GM12878 (cell line): ENCODE data around the gene OR4E2. TPM values are rescaled to one million over a fixed set of nuclear protein-coding genes. Genes with fewer than 3 reads are reported as not detected.

Source experiments
- ASH2L ChIP-seq: fragments of 300-600, 200-600 bp; sonication (generic); IDR thresholded peaks from 2 replicates; pipeline ENCODE4 v1.6.1; 2017; ENCODE audit warnings: low read depth, mild to moderate bottlenecking, borderline replicate concordance
- EZH2 ChIP-seq: IDR thresholded peaks from 2 replicates; pipeline ENCODE4 v1.6.1; 2012; ENCODE audit warnings: low read depth, mild to moderate bottlenecking, control low read depth, inconsistent platforms, low read length, borderline replicate concordance; ENCODE audit not compliant: control insufficient read depth
- HDGF ChIP-seq: fragments of 450-650 bp; IDR thresholded peaks from 2 replicates; pipeline ENCODE4 v1.6.1; 2016; ENCODE audit warnings: antibody characterized with exemption
- KDM1A ChIP-seq: fragments of 200-600 bp; sonication (generic); IDR thresholded peaks from 2 replicates; pipeline ENCODE4 v1.6.1; 2016; ENCODE audit warnings: borderline replicate concordance
- MEF2A ChIP-seq: IDR thresholded peaks from 2 replicates; pipeline ENCODE4 v1.6.1; 2011; ENCODE audit warnings: low read depth, mild to moderate bottlenecking, low read length, moderate library complexity; ENCODE audit not compliant: insufficient read depth
- MXI1 ChIP-seq: fragments of 150-350 bp; IDR thresholded peaks from 2 replicates; pipeline ENCODE4 v1.6.1; 2011; ENCODE audit warnings: low read depth, mild to moderate bottlenecking, inconsistent platforms, low read length, improper control_type of control experiment
- NBN ChIP-seq: fragments of 450-650 bp; IDR thresholded peaks from 2 replicates; pipeline ENCODE4 v1.6.1; 2016
- NR2C1 ChIP-seq: fragments of 450-650 bp; IDR thresholded peaks from 2 replicates; pipeline ENCODE4 v1.6.1; 2017; ENCODE audit warnings: antibody characterized with exemption, mild to moderate bottlenecking, moderate library complexity
- SP1 ChIP-seq: IDR thresholded peaks from one replicate; pipeline ENCODE4 v1.6.1; 2011; ENCODE audit warnings: low read depth, low read length
- TBL1XR1 ChIP-seq: IDR thresholded peaks from 2 replicates; pipeline ENCODE4 v1.6.1; 2012; ENCODE audit warnings: low read depth, low read length, improper control_type of control experiment
- USF1 ChIP-seq: IDR thresholded peaks from 2 replicates; pipeline ENCODE4 v1.6.1; 2011; ENCODE audit warnings: borderline replicate concordance, low read depth, mild to moderate bottlenecking, moderate library complexity, mixed read lengths, low read length; ENCODE audit not compliant: insufficient read depth; ENCODE audit errors: extremely low read length
- polyA plus RNA-seq, 11 experiments: library from polyadenylated mRNA; depleted of rRNA in 4 of 11; unstranded in 6 of 11; stranded (reverse) in 5 of 11; fragments of >200 nt; fragmentation: Nextera tagmentation in 4 of 11; fragmentation: Illumina TruSeq in 1 of 11; extraction: Ambion mirVana in 4 of 11; extraction: Trizol in 1 of 11; gene quantifications; 1 replicate in 1 of 11; 2 replicates in 10 of 11; pipeline versions ENCODE4 v1.2.1 to v1.2.3, GENCODE V29; 2011 to 2016; ENCODE audit warnings: inconsistent platforms in 2 of 11, missing spikeins in 2 of 11, low read depth in 1 of 11
- total RNA-seq, 4 experiments: library from RNA; depleted of rRNA in 3 of 4; stranded (reverse); fragments of >200 nt in 3 of 4; fragmentation: Illumina TruSeq in 1 of 4; extraction: Trizol in 1 of 4; gene quantifications; 2 replicates each; pipeline versions ENCODE4 v1.2.1 to v1.2.3, GENCODE V29; 2013 to 2021
- TF ChIP-seq, protein P1 (sequence below): fragments of 450-650 bp; IDR thresholded peaks from 2 replicates; pipeline ENCODE4 v1.6.1; 2017; ENCODE audit warnings: mild to moderate bottlenecking, moderate library complexity
- TF ChIP-seq, protein P2 (sequence below): IDR thresholded peaks from 2 replicates; pipeline ENCODE4 v1.6.1; 2012; ENCODE audit warnings: improper control_type of control experiment, low read depth, low read length; ENCODE audit not compliant: insufficient replicate concordance
- TF ChIP-seq, protein P3 (sequence below), 3 experiments: IDR thresholded peaks in 2 of 3; conservative IDR thresholded peaks in 1 of 3; 2 replicates each; pipeline ENCODE4 v1.5.1; 2011; ENCODE audit warnings: low read depth in 3 of 3, low read length in 3 of 3, mild to moderate bottlenecking in 3 of 3, control low read depth in 2 of 3, moderate library complexity in 2 of 3, inconsistent platforms in 1 of 3, mixed read lengths in 1 of 3; ENCODE audit not compliant: control insufficient read depth in 2 of 3, insufficient read depth in 1 of 3; ENCODE audit errors: extremely low read depth in 1 of 3
- TF ChIP-seq, protein P4 (sequence below): IDR thresholded peaks from 2 replicates; pipeline ENCODE4 v1.6.1; 2012; ENCODE audit warnings: low read depth, low read length, improper control_type of control experiment

The OR4E2 gene
- total and polyA plus RNA-seq, 10 of the 15 experiments (the other 5 are each of a cell fraction or from before 2014, with no cell fraction given), result not detected

- TF ChIP-seq, protein P1, sequence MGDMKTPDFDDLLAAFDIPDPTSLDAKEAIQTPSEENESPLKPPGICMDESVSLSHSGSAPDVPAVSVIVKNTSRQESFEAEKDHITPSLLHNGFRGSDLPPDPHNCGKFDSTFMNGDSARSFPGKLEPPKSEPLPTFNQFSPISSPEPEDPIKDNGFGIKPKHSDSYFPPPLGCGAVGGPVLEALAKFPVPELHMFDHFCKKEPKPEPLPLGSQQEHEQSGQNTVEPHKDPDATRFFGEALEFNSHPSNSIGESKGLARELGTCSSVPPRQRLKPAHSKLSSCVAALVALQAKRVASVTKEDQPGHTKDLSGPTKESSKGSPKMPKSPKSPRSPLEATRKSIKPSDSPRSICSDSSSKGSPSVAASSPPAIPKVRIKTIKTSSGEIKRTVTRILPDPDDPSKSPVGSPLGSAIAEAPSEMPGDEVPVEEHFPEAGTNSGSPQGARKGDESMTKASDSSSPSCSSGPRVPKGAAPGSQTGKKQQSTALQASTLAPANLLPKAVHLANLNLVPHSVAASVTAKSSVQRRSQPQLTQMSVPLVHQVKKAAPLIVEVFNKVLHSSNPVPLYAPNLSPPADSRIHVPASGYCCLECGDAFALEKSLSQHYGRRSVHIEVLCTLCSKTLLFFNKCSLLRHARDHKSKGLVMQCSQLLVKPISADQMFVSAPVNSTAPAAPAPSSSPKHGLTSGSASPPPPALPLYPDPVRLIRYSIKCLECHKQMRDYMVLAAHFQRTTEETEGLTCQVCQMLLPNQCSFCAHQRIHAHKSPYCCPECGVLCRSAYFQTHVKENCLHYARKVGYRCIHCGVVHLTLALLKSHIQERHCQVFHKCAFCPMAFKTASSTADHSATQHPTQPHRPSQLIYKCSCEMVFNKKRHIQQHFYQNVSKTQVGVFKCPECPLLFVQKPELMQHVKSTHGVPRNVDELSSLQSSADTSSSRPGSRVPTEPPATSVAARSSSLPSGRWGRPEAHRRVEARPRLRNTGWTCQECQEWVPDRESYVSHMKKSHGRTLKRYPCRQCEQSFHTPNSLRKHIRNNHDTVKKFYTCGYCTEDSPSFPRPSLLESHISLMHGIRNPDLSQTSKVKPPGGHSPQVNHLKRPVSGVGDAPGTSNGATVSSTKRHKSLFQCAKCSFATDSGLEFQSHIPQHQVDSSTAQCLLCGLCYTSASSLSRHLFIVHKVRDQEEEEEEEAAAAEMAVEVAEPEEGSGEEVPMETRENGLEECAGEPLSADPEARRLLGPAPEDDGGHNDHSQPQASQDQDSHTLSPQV, result no peak
- TF ChIP-seq, protein P2, sequence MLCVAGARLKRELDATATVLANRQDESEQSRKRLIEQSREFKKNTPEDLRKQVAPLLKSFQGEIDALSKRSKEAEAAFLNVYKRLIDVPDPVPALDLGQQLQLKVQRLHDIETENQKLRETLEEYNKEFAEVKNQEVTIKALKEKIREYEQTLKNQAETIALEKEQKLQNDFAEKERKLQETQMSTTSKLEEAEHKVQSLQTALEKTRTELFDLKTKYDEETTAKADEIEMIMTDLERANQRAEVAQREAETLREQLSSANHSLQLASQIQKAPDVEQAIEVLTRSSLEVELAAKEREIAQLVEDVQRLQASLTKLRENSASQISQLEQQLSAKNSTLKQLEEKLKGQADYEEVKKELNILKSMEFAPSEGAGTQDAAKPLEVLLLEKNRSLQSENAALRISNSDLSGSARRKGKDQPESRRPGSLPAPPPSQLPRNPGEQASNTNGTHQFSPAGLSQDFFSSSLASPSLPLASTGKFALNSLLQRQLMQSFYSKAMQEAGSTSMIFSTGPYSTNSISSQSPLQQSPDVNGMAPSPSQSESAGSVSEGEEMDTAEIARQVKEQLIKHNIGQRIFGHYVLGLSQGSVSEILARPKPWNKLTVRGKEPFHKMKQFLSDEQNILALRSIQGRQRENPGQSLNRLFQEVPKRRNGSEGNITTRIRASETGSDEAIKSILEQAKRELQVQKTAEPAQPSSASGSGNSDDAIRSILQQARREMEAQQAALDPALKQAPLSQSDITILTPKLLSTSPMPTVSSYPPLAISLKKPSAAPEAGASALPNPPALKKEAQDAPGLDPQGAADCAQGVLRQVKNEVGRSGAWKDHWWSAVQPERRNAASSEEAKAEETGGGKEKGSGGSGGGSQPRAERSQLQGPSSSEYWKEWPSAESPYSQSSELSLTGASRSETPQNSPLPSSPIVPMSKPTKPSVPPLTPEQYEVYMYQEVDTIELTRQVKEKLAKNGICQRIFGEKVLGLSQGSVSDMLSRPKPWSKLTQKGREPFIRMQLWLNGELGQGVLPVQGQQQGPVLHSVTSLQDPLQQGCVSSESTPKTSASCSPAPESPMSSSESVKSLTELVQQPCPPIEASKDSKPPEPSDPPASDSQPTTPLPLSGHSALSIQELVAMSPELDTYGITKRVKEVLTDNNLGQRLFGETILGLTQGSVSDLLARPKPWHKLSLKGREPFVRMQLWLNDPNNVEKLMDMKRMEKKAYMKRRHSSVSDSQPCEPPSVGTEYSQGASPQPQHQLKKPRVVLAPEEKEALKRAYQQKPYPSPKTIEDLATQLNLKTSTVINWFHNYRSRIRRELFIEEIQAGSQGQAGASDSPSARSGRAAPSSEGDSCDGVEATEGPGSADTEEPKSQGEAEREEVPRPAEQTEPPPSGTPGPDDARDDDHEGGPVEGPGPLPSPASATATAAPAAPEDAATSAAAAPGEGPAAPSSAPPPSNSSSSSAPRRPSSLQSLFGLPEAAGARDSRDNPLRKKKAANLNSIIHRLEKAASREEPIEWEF, result no peak
- TF ChIP-seq ASH2L, result no peak
- TF ChIP-seq HDGF, result no peak
- TF ChIP-seq, protein P3, sequence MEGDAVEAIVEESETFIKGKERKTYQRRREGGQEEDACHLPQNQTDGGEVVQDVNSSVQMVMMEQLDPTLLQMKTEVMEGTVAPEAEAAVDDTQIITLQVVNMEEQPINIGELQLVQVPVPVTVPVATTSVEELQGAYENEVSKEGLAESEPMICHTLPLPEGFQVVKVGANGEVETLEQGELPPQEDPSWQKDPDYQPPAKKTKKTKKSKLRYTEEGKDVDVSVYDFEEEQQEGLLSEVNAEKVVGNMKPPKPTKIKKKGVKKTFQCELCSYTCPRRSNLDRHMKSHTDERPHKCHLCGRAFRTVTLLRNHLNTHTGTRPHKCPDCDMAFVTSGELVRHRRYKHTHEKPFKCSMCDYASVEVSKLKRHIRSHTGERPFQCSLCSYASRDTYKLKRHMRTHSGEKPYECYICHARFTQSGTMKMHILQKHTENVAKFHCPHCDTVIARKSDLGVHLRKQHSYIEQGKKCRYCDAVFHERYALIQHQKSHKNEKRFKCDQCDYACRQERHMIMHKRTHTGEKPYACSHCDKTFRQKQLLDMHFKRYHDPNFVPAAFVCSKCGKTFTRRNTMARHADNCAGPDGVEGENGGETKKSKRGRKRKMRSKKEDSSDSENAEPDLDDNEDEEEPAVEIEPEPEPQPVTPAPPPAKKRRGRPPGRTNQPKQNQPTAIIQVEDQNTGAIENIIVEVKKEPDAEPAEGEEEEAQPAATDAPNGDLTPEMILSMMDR (IDR thresholded peaks at IDR 0.05 in 2 of 3, conservative IDR thresholded peaks at IDR 0.05 in 1 of 3; ENCODE audit: control insufficient read depth in 2 of 3, extremely low read depth in 1 of 3, insufficient read depth in 1 of 3, low read depth in 3 of 3, low read length in 3 of 3), result peak in 1 of 3 experiments; percentile 35; a peak in 2 of 6 replicates
- TF ChIP-seq KDM1A, result no peak
- TF ChIP-seq MEF2A, result 0 out of 2 replicates have a peak, but pooled peaks have one; percentile 69
- TF ChIP-seq MXI1, result no peak
- TF ChIP-seq TBL1XR1, result no peak
- TF ChIP-seq, protein P4, sequence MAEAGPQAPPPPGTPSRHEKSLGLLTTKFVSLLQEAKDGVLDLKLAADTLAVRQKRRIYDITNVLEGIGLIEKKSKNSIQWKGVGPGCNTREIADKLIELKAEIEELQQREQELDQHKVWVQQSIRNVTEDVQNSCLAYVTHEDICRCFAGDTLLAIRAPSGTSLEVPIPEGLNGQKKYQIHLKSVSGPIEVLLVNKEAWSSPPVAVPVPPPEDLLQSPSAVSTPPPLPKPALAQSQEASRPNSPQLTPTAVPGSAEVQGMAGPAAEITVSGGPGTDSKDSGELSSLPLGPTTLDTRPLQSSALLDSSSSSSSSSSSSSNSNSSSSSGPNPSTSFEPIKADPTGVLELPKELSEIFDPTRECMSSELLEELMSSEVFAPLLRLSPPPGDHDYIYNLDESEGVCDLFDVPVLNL, result no peak
- TF ChIP-seq EZH2, result no peak
- 0 out of 2 replicates have a peak, but pooled peaks have one; percentile 29 for TF ChIP-seq NR2C1
- TF ChIP-seq USF1, result no peak
- no peak for TF ChIP-seq SP1
- TF ChIP-seq NBN, result no peak
Observed at GRCh38 chr14:21612324-21612723, 41.3 kb upstream of the OR4E2 start (continued).
